IMR-90 (cell line): ENCODE data around the gene NLRC3. TPM values are rescaled to one million over a fixed set of nuclear protein-coding genes. Genes with fewer than 3 reads are reported as not detected.
A peak's percentile ranks its signal among the peaks of the same experiment; 100 is the strongest.

Experiments
- ATAC-seq: fragments of 200-7000 bp; cut with Tn5 transposase; 2 replicates; pipeline ENCODE4 v1.9.1; 2020; ENCODE audit warnings: low read depth, mild to moderate bottlenecking, moderate library complexity
- BruUV-seq: library from RNA; stranded (reverse); fragments of 400-500 nt; replicated peaks from 2 replicates; lab custom pipeline; 2021; lab: Mats Ljungman, UMichigan
- CTCF ChIA-PET: fragments of 300-600 bp; formaldehyde crosslinking; extraction: SDS; loops from one replicate; lab custom pipeline; 2021; ENCODE audit warnings: antibody characterized with exemption; lab: Yijun Ruan, JAX
- POLR2A ChIA-PET: fragments of 300-600 bp; sonication (Branson Sonifier 250); formaldehyde crosslinking; loops from one replicate; lab custom pipeline; 2022; ENCODE audit warnings: antibody characterized with exemption; ENCODE audit not compliant: unreplicated experiment; lab: Charles Lee
- DNase-seq: peaks from one replicate; pipeline ENCODE4 v3.0.0; 2013
- H2AFZ ChIP-seq: replicated peaks from 2 replicates; pipeline ENCODE3; 2013; ENCODE audit warnings: low read length, mild to moderate bottlenecking; ENCODE audit not compliant: poor library complexity
- H2AK5ac ChIP-seq: 2 replicates; pipeline ENCODE4 v1.6.1; 2013; ENCODE audit warnings: low read depth, low read length, inconsistent platforms
- H2AK9ac ChIP-seq: replicated peaks from 2 replicates; pipeline ENCODE3; 2013; ENCODE audit warnings: mild to moderate bottlenecking, low read depth, low read length, moderate library complexity; ENCODE audit not compliant: poor library complexity
- H2BK120ac ChIP-seq: 2 replicates; pipeline ENCODE4 v1.6.1; 2013; ENCODE audit warnings: low read depth, low read length, inconsistent platforms
- H2BK15ac ChIP-seq: 3 replicates; pipeline ENCODE4 v1.6.1; 2013; ENCODE audit warnings: low read depth, low read length, inconsistent platforms
- H2BK20ac ChIP-seq: 2 replicates; pipeline ENCODE4 v1.6.1; 2013; ENCODE audit warnings: low read depth, mild to moderate bottlenecking, inconsistent platforms, low read length, moderate library complexity
- H2BK5ac ChIP-seq: 2 replicates; pipeline ENCODE4 v1.6.1; 2013; ENCODE audit warnings: mild to moderate bottlenecking, low read depth, low read length, inconsistent platforms; ENCODE audit not compliant: poor library complexity, severe bottlenecking
- H3K14ac ChIP-seq: replicated peaks from 2 replicates; pipeline ENCODE4 v1.6.1; 2013; ENCODE audit warnings: low read depth, low read length, inconsistent platforms
- H3K18ac ChIP-seq: 2 replicates; pipeline ENCODE4 v1.6.1; 2013; ENCODE audit warnings: low read depth, low read length, control low read depth
- H3K23ac ChIP-seq: 2 replicates; pipeline ENCODE4 v1.6.1; 2013; ENCODE audit warnings: low read depth, low read length, inconsistent platforms
- H3K27ac ChIP-seq: 2 replicates; pipeline ENCODE4 v1.5.1; 2013; ENCODE audit warnings: mild to moderate bottlenecking, control low read depth, low read length; ENCODE audit not compliant: insufficient read depth
- H3K27me3 ChIP-seq: 2 replicates; pipeline ENCODE4 v1.6.1; 2013; ENCODE audit warnings: low read length; ENCODE audit not compliant: control insufficient read depth, insufficient read depth
- H3K36me3 ChIP-seq: 2 replicates; pipeline ENCODE4 v1.6.1; 2013; ENCODE audit warnings: low read length, mixed read lengths; ENCODE audit not compliant: control insufficient read depth, insufficient read depth
- H3K4ac ChIP-seq: 2 replicates; pipeline ENCODE4 v1.6.1; 2013; ENCODE audit warnings: low read depth, low read length, inconsistent platforms
- H3K4me1 ChIP-seq: 2 replicates; pipeline ENCODE4 v1.6.1; 2013; ENCODE audit warnings: low read length, mixed read lengths; ENCODE audit not compliant: control insufficient read depth, insufficient read depth
- H3K4me2 ChIP-seq: 2 replicates; pipeline ENCODE4 v1.6.1; 2013; ENCODE audit warnings: low read depth, mild to moderate bottlenecking, control low read depth, low read length, moderate library complexity
- H3K4me3 ChIP-seq: 2 replicates; pipeline ENCODE4 v1.5.1; 2013; ENCODE audit warnings: low read depth, mild to moderate bottlenecking, control low read depth, low read length, moderate library complexity; ENCODE audit not compliant: insufficient read depth
- H3K56ac ChIP-seq: 2 replicates; pipeline ENCODE4 v1.6.1; 2013; ENCODE audit warnings: low read length, inconsistent platforms; ENCODE audit not compliant: insufficient read depth; ENCODE audit errors: extremely low read depth
- H3K79me1 ChIP-seq, 2 experiments: 2 replicates each; pipeline ENCODE4 v1.6.1; 2013; ENCODE audit warnings: low read length in 2 of 2, inconsistent platforms in 1 of 2, low read depth in 1 of 2
- H3K9ac ChIP-seq: 2 replicates; pipeline ENCODE4 v1.6.1; 2013; ENCODE audit warnings: low read depth, low read length, control low read depth
- H3K9me1 ChIP-seq: 2 replicates; pipeline ENCODE4 v1.6.1; 2013; ENCODE audit warnings: low read length, inconsistent platforms; ENCODE audit not compliant: insufficient read depth
- H3K9me3 ChIP-seq: 2 replicates; pipeline ENCODE4 v1.6.1; 2013; ENCODE audit warnings: low read length; ENCODE audit not compliant: control insufficient read depth, insufficient read depth
- H4K20me1 ChIP-seq: 2 replicates; pipeline ENCODE4 v1.6.1; 2013; ENCODE audit warnings: low read length, inconsistent platforms; ENCODE audit not compliant: insufficient read depth
- H4K5ac ChIP-seq: 2 replicates; pipeline ENCODE4 v1.6.1; 2013; ENCODE audit warnings: mild to moderate bottlenecking, low read depth, low read length, control low read depth
- H4K8ac ChIP-seq, 2 experiments: 2 replicates each; pipeline ENCODE4 v1.6.1; 2013; ENCODE audit warnings: low read depth in 2 of 2, low read length in 2 of 2, control low read depth in 1 of 2, inconsistent platforms in 1 of 2
- H4K91ac ChIP-seq: 2 replicates; pipeline ENCODE4 v1.6.1; 2013; ENCODE audit warnings: low read depth, low read length, inconsistent platforms; ENCODE audit not compliant: insufficient read depth
- BHLHE40 ChIP-seq: fragments of 150-350 bp; IDR thresholded peaks from 2 replicates; pipeline ENCODE4 v1.6.1; 2016; ENCODE audit warnings: mild to moderate bottlenecking, low read depth, low read length
- CEBPB ChIP-seq: IDR thresholded peaks from 2 replicates; pipeline ENCODE4 v1.6.1; 2012; ENCODE audit warnings: low read depth, low read length, improper control_type of control experiment
- ELK1 ChIP-seq: fragments of 150-350 bp; IDR thresholded peaks from 2 replicates; pipeline ENCODE4 v1.6.1; 2016; ENCODE audit warnings: low read depth, mild to moderate bottlenecking, low read length, moderate library complexity, borderline replicate concordance
- MAFK ChIP-seq: IDR thresholded peaks from 2 replicates; pipeline ENCODE4 v1.6.1; 2012; ENCODE audit warnings: low read depth, low read length, improper control_type of control experiment
- MAZ ChIP-seq: IDR thresholded peaks from 2 replicates; pipeline ENCODE4 v1.6.1; 2012; ENCODE audit warnings: low read depth, mild to moderate bottlenecking, low read length, improper control_type of control experiment, moderate library complexity, borderline replicate concordance
- MXI1 ChIP-seq: IDR thresholded peaks from 2 replicates; pipeline ENCODE4 v1.6.1; 2012; ENCODE audit warnings: low read depth, mild to moderate bottlenecking, low read length, moderate library complexity, borderline replicate concordance
- RAD21 ChIP-seq: IDR thresholded peaks from 2 replicates; pipeline ENCODE4 v1.6.1; 2012; ENCODE audit warnings: low read length, improper control_type of control experiment
- RCOR1 ChIP-seq: IDR thresholded peaks from 2 replicates; pipeline ENCODE4 v1.6.1; 2012; ENCODE audit warnings: mild to moderate bottlenecking, low read length, improper control_type of control experiment; ENCODE audit not compliant: insufficient replicate concordance
- WGBS, 2 experiments: methylation state at CpG; one replicate each; pipeline versions ENCODE4 v1.1.5 to v1.1.7; 2013; ENCODE audit warnings: missing lambda C conversion rate in 2 of 2; ENCODE audit not compliant: insufficient read length in 1 of 2; ENCODE audit errors: extremely low coverage in 2 of 2; 5-methylcytosine and 5-hydroxymethylcytosine counted together
- dilution Hi-C: fragments of 300-500 bp; cut with HindIII; formaldehyde crosslinking; loops from one replicate; pipeline ENCODE4 v1.14.3; 2018; ENCODE audit warnings: low sequenced_read_pairs; ENCODE audit not compliant: unreplicated experiment
- in situ Hi-C: fragments of 300-500 bp; cut with MboI; formaldehyde crosslinking; loops from 3 replicates; pipeline ENCODE4 v1.14.3; 2019; ENCODE audit warnings: low sequenced_read_pairs, inconsistent platforms, mixed read lengths
- intact Hi-C: fragments of 100-400 bp; cut with micrococcal nuclease; formaldehyde crosslinking; loops from 2 replicates; pipeline ENCODE4 v1.10.0; 2022
- polyA plus RNA-seq, 3 experiments: library from polyadenylated mRNA; depleted of rRNA; stranded (reverse); fragments of >200 nt; gene quantifications; 2 replicates each; pipeline ENCODE4 v1.2.3, GENCODE V29; 2012; ENCODE audit warnings: low replicate concordance in 1 of 3
- total RNA-seq: library from RNA; depleted of rRNA; stranded (reverse); fragments of >200 nt; gene quantifications from 2 replicates; pipeline ENCODE4 v1.2.3, GENCODE V29; 2012

NLRC3 gene
- total and polyA plus RNA-seq, 2 of the 4 experiments (the other 2 are of a cell fraction) = not detected

- TF ChIP-seq MAZ = no peak
Measured at GRCh38 chr16:3577302-3577752, at the start of gene NLRC3 (continued).

GRCh38 chr16:3625911-3626732 lies 48.9 kb upstream of the NLRC3 start:
- ChIA-PET CTCF (interaction anchor here (0.6 kb wide), 2 partner anchors 12 to 65 kb away, joined by 3 read pairs; no protein-coding TSS in a partner anchor), POLR2A (no interaction called here)
- Histone ChIP-seq H2AK9ac (no peak overlapping the region), H3K27ac (no peak overlapping the region), H2AFZ (no peak overlapping the region), H3K9me1 (peaks cover 2% of the 10 kb centered on the region; the same call in 1 of the 2 replicates), H3K56ac (no peak overlapping the region), H4K91ac (no peak overlapping the region), H3K27me3 (no peaks in the 10 kb centered on the region), H2BK120ac (no peak overlapping the region), H3K23ac (no peak overlapping the region), H3K9ac (no peak overlapping the region), H4K5ac (no peak overlapping the region), H4K20me1 (peaks cover 4% of the 10 kb centered on the region; the same call in 1 of the 2 replicates), H3K4me3 (no peak overlapping the region), H2AK5ac (no peak overlapping the region), H2BK15ac (no peak overlapping the region), H4K8ac (no peak overlapping the region), H3K79me1 (peaks cover 24 to 38% of the 10 kb centered on the region in 2 experiments), H3K9me3 (no peaks in the 10 kb centered on the region), H3K4ac (no peak overlapping the region), H3K36me3 (0 out of 2 replicates have a peak, but pooled peaks cover 1% of the 10 kb centered on the region), H3K4me1 (no peaks in the 10 kb centered on the region), H3K4me2 (no peak overlapping the region), H2BK20ac (no peak overlapping the region), H3K14ac (no peak overlapping the region), H3K18ac (no peak overlapping the region), H2BK5ac (no peak overlapping the region)
- dilution Hi-C loops = no loop called here
- 100% methylated on average over 2 of the region's 4 CpGs; no CpG with 5 or more reads in 1 of the 2 experiments for WGBS, 2 experiments
- TF ChIP-seq BHLHE40 = no peak
- no peak for TF ChIP-seq MXI1
- no peak for TF ChIP-seq RAD21
- no peak for TF ChIP-seq ELK1
- 0 out of 2 replicates have a peak, but pooled peaks have one; percentile 26 for TF ChIP-seq CEBPB
- TF ChIP-seq RCOR1 = no peak
- no peak for TF ChIP-seq MAFK
- in situ Hi-C loops = no loop called here
- intact Hi-C loops = no loop called here
- no peak for DNase-seq
- ATAC-seq = no peak
- no TSS peak for BruUV-seq
